ENCODE data around the gene CLSTN3. TPM values are rescaled to one million over a fixed set of nuclear protein-coding genes. Genes with fewer than 3 reads are reported as not detected.

CLSTN3 gene
- total and polyA plus RNA-seq, 9 of the 15 experiments (the other 6 are each of a cell fraction or from before 2014, with no cell fraction given) = 0.08 to 23.2 (median 11.0) TPM

DNA sequence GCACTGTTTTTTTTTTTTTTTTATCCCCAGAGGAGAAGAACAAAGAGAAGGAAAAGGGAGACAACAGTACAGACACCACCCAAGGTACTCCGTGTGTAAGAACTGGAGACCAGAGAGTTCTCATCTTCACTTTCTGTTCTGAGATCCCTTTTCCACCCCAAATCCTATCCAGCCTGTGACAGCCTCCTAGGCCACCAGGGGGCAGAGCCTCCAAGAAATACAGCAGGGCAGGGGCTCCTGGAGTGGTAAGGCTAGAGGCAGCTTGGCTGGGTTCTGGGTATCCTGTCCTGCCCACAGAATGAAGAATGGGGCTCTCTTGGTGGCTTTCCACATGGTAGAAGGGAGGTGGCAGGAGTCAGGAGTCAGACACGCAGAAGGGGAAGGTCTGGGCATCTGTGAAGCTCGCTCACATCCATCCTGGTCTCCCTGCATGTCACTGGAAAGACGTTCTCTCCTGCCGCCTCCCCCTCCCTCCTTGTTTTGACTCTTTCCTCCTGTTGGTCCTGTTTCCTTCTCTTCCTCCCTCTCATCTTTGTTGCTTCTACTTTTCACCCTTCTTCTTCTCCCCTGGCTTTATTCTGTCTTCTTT lies 12.0 kb downstream of the CLSTN3 start (continued):
- peak; percentile 26; the same call in 1 of the 2 replicates for TF ChIP-seq REST (IDR thresholded peaks at IDR 0.05; ENCODE audit: borderline replicate concordance)
- TF ChIP-seq REST (CRISPR knock-in tag; IDR thresholded peaks at IDR 0.05; ENCODE audit: low read depth) = no peak
- TF ChIP-seq, protein P1, sequence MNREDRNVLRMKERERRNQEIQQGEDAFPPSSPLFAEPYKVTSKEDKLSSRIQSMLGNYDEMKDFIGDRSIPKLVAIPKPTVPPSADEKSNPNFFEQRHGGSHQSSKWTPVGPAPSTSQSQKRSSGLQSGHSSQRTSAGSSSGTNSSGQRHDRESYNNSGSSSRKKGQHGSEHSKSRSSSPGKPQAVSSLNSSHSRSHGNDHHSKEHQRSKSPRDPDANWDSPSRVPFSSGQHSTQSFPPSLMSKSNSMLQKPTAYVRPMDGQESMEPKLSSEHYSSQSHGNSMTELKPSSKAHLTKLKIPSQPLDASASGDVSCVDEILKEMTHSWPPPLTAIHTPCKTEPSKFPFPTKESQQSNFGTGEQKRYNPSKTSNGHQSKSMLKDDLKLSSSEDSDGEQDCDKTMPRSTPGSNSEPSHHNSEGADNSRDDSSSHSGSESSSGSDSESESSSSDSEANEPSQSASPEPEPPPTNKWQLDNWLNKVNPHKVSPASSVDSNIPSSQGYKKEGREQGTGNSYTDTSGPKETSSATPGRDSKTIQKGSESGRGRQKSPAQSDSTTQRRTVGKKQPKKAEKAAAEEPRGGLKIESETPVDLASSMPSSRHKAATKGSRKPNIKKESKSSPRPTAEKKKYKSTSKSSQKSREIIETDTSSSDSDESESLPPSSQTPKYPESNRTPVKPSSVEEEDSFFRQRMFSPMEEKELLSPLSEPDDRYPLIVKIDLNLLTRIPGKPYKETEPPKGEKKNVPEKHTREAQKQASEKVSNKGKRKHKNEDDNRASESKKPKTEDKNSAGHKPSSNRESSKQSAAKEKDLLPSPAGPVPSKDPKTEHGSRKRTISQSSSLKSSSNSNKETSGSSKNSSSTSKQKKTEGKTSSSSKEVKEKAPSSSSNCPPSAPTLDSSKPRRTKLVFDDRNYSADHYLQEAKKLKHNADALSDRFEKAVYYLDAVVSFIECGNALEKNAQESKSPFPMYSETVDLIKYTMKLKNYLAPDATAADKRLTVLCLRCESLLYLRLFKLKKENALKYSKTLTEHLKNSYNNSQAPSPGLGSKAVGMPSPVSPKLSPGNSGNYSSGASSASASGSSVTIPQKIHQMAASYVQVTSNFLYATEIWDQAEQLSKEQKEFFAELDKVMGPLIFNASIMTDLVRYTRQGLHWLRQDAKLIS (CRISPR knock-in tag; IDR thresholded peaks at IDR 0.05) = no peak
- no peak for TF ChIP-seq ZNF717 (CRISPR knock-in tag; IDR thresholded peaks at IDR 0.05)
- peak; percentile 39; the same call in 1 of the 2 replicates for TF ChIP-seq XRCC5 (IDR thresholded peaks at IDR 0.05; ENCODE audit: low read depth, low read length)
- TF ChIP-seq TCF7 (IDR thresholded peaks at IDR 0.05; ENCODE audit: borderline replicate concordance) = no peak

Data from K562 (cell line).